Prostate gland (tissue), 2 donors: ENCODE measurements around the gene KRTAP26-1. TPM values are rescaled to one million over a fixed set of nuclear protein-coding genes. Genes with fewer than 3 reads are reported as not detected.

ENCODE experiments used
- DNase-seq: peaks from one replicate; pipeline ENCODE4 v3.0.0-alpha.2; 2019; ENCODE audit warnings: low spot score
- H3K27ac ChIP-seq, 2 donors: fragments of 200-600 bp; sonication (generic); 2 replicates each; pipeline ENCODE4 v1.5.1; 2017 to 2019
- H3K27me3 ChIP-seq: fragments of 200-600 bp; sonication (generic); replicated peaks from 2 replicates; pipeline ENCODE4 v1.5.1; 2019; ENCODE audit not compliant: insufficient read depth
- H3K36me3 ChIP-seq, 2 donors: fragments of 200-600 bp; sonication (generic); 1 replicate in 1 of 2; 2 replicates in 1 of 2; pipeline versions ENCODE4 v1.5.1 to v1.8.1; 2017 to 2019
- H3K4me1 ChIP-seq: fragments of 200-600 bp; sonication (generic); replicated peaks from 2 replicates; pipeline ENCODE4 v1.5.1; 2019
- H3K4me3 ChIP-seq, 2 donors: fragments of 200-600 bp; sonication (generic); 2 replicates each; pipeline ENCODE4 v1.5.1; 2017 to 2019
- H3K9me3 ChIP-seq: fragments of 200-600 bp; sonication (generic); 2 replicates; pipeline ENCODE4 v1.5.1; 2017
- CTCF ChIP-seq, 4 experiments: fragments of 200-600 bp in 2 of 4; fragments of 450-650 bp in 2 of 4; sonication (generic) in 2 of 4; IDR thresholded peaks; 1 replicate in 3 of 4; 2 replicates in 1 of 4; pipeline ENCODE4 v1.5.1; 2016 to 2019; ENCODE audit warnings: antibody characterized with exemption in 4 of 4, mild to moderate bottlenecking in 2 of 4, moderate library complexity in 2 of 4
- POLR2A ChIP-seq: fragments of 450-650 bp; IDR thresholded peaks from one replicate; pipeline ENCODE4 v1.6.1; 2016; ENCODE audit warnings: antibody characterized with exemption, mild to moderate bottlenecking
- POLR2AphosphoS5 ChIP-seq: sonication (generic); formaldehyde crosslinking; IDR thresholded peaks from one replicate; pipeline ENCODE4 v1.6.1; 2017; ENCODE audit warnings: antibody characterized with exemption
- WGBS: methylation state at CpG from one replicate; pipeline ENCODE4 v1.1.5; 2018; 5-methylcytosine and 5-hydroxymethylcytosine counted together
- intact Hi-C: fragments of 100-400 bp; cut with DNase I; formaldehyde crosslinking; loops from one replicate; pipeline ENCODE4 v1.14.2; 2022
- total RNA-seq, 2 donors: library from RNA; depleted of rRNA; stranded (reverse); fragments of >200 nt; gene quantifications; one replicate each; pipeline ENCODE4 v1.1.0, GENCODE V29; 2016

Gene KRTAP26-1
- total RNA-seq = not detected

- DNase-seq = no peak
- Histone ChIP-seq H3K27ac (no peak within 1 kb of the TSS), H3K36me3 (no peaks in the 10 kb centered on the region), H3K4me3 (no peak within 1 kb of the TSS), H3K9me3 (no peaks in the 10 kb centered on the region), H3K4me1 (no peaks in the 10 kb centered on the region), H3K27me3 (no peaks in the 10 kb centered on the region)
- 79% methylated on average over 2 of the region's 2 CpGs for WGBS
- intact Hi-C loops = no loop called here
- TF ChIP-seq POLR2AphosphoS5 = no peak
- TF ChIP-seq POLR2A = no peak
- TF ChIP-seq CTCF (IDR thresholded peaks at IDR 0.05) = no peak
Observed at GRCh38 chr21:30320215-30320614, at the start of gene KRTAP26-1. Gene KRTAP26-1, minus strand, starts transcription at chr21:30320315. Its CDS starts 280 bp downstream, at chr21:30320035.

GRCh38 chr21:30355906-30356305, 35.8 kb upstream of the KRTAP26-1 start:
- TF ChIP-seq POLR2A (no peak), CTCF (IDR thresholded peaks at IDR 0.05) (no peak), POLR2AphosphoS5 (no peak)
- Histone ChIP-seq H3K27ac (no peak overlapping the region), H3K4me3 (no peak overlapping the region), H3K27me3 (no peaks in the 10 kb centered on the region), H3K36me3 (no peaks in the 10 kb centered on the region), H3K4me1 (no peaks in the 10 kb centered on the region), H3K9me3 (no peaks in the 10 kb centered on the region)
- intact Hi-C loops = no loop called here
- DNase-seq = no peak
- 24% methylated on average over 3 of the region's 3 CpGs for whole genome bisulfite sequencing

- no peak for TF ChIP-seq POLR2A
- intact Hi-C loops = no loop called here
- H3K4me3 ChIP-seq = no peak overlapping the region
- H3K36me3 ChIP-seq = no peaks in the 10 kb centered on the region
- DNase-seq = no peak
- H3K27ac ChIP-seq = no peak overlapping the region
- WGBS = 77% methylated on average over 1 of the region's 1 CpG
- no peaks in the 10 kb centered on the region for H3K4me1 ChIP-seq
- no peaks in the 10 kb centered on the region for H3K27me3 ChIP-seq
- H3K9me3 ChIP-seq = no peaks in the 10 kb centered on the region
Observed at GRCh38 chr21:30354308-30355005, 34.3 kb upstream of the KRTAP26-1 start.

- no peak for TF ChIP-seq POLR2AphosphoS5
- no peak for TF ChIP-seq POLR2A
- TF ChIP-seq CTCF (IDR thresholded peaks at IDR 0.05) = no peak
Observed at GRCh38 chr21:30351534-30351933, 31.4 kb upstream of the KRTAP26-1 start.

GRCh38 chr21:30349572-30349971, 29.5 kb upstream of the KRTAP26-1 start:
- no peaks in the 10 kb centered on the region for H3K27me3 ChIP-seq
- no peaks in the 10 kb centered on the region for H3K4me1 ChIP-seq
- DNase-seq = no peak
- H3K9me3 ChIP-seq = no peaks in the 10 kb centered on the region
- H3K36me3 ChIP-seq = no peaks in the 10 kb centered on the region
- no peak overlapping the region for H3K27ac ChIP-seq
- intact Hi-C loops = no loop called here
- 20% methylated on average over 3 of the region's 3 CpGs for WGBS
- no peak for TF ChIP-seq POLR2A
- TF ChIP-seq POLR2AphosphoS5 = no peak
- no peak for TF ChIP-seq CTCF (IDR thresholded peaks at IDR 0.05)
- no peak overlapping the region for H3K4me3 ChIP-seq

More at GRCh38 chr21:30351534-30351933, 31.4 kb upstream of the KRTAP26-1 start:
- no peak for DNase-seq
- Histone ChIP-seq H3K9me3 (no peaks in the 10 kb centered on the region), H3K4me3 (no peak overlapping the region), H3K36me3 (no peaks in the 10 kb centered on the region), H3K4me1 (no peaks in the 10 kb centered on the region), H3K27ac (no peak overlapping the region), H3K27me3 (no peaks in the 10 kb centered on the region)
- intact Hi-C loops = no loop called here
- WGBS = 100% methylated on average over 1 of the region's 1 CpG
